ENCODE measurements around the gene DDX17. TPM values are rescaled to one million over a fixed set of nuclear protein-coding genes. Genes with fewer than 3 reads are reported as not detected.

Gene DDX17
- total RNA-seq, 1 experiment from 2014 or later, result 399 TPM

DNA sequence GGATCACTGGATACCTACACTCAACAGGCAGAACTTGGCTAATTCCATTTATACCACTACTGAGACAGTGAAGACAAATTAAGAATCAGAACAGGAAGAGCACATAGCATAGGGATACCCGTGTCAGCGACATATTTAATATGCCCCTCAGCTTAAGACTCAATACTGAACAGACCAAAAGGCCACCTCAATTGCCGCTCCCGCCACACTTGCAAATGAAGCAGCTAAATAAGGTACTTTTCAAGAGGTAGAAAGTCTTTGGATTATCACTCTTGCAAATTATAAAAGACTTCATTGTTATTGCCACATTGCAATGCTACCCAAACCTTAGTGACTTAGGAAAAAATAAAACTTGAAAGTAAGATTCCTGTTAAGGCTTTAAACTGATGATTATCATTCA is 3.1 kb downstream of the DDX17 start:
- Mint-ChIP-seq H3K27me3 (ENCODE audit: low read depth) (no peaks in the 10 kb centered on the region), H3K27ac (peak overlapping the region; percentile 96)

GRCh38 chr22:38501797-38502672 is 4.1 kb downstream of the DDX17 start:
- Mint-ChIP-seq H3K4me3 (peak overlapping the region; percentile 98), H3K9me3 (no peaks in the 10 kb centered on the region), H3K4me1 (peaks cover 34% of the 10 kb centered on the region), H3K27me3 (ENCODE audit: low read depth) (no peaks in the 10 kb centered on the region), H3K27ac (peak overlapping the region; percentile 79), H3K36me3 (peaks cover 81% of the 10 kb centered on the region)
- TF ChIP-seq, protein P1, sequence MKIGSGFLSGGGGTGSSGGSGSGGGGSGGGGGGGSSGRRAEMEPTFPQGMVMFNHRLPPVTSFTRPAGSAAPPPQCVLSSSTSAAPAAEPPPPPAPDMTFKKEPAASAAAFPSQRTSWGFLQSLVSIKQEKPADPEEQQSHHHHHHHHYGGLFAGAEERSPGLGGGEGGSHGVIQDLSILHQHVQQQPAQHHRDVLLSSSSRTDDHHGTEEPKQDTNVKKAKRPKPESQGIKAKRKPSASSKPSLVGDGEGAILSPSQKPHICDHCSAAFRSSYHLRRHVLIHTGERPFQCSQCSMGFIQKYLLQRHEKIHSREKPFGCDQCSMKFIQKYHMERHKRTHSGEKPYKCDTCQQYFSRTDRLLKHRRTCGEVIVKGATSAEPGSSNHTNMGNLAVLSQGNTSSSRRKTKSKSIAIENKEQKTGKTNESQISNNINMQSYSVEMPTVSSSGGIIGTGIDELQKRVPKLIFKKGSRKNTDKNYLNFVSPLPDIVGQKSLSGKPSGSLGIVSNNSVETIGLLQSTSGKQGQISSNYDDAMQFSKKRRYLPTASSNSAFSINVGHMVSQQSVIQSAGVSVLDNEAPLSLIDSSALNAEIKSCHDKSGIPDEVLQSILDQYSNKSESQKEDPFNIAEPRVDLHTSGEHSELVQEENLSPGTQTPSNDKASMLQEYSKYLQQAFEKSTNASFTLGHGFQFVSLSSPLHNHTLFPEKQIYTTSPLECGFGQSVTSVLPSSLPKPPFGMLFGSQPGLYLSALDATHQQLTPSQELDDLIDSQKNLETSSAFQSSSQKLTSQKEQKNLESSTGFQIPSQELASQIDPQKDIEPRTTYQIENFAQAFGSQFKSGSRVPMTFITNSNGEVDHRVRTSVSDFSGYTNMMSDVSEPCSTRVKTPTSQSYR (CRISPR knock-in tag; IDR thresholded peaks at IDR 0.05), result no peak
- TF ChIP-seq ATF1 (CRISPR knock-in tag; IDR thresholded peaks at IDR 0.05), result no peak
- no peak for TF ChIP-seq TCF7 (CRISPR knock-in tag; IDR thresholded peaks at IDR 0.05; ENCODE audit: low read depth)
- TF ChIP-seq IRF2 (CRISPR knock-in tag; IDR thresholded peaks at IDR 0.05; ENCODE audit: borderline replicate concordance, low read depth), result no peak
- no peak for TF ChIP-seq ZNF425 (CRISPR knock-in tag; conservative IDR thresholded peaks at IDR 0.05)
- no peak for TF ChIP-seq CBFB (CRISPR knock-in tag; IDR thresholded peaks at IDR 0.05; ENCODE audit: low read depth)
- TF ChIP-seq ZNF532 (CRISPR knock-in tag; IDR thresholded peaks at IDR 0.05; ENCODE audit: borderline replicate concordance), result no peak
- no peak for TF ChIP-seq ESRRA (CRISPR knock-in tag; IDR thresholded peaks at IDR 0.05; ENCODE audit: borderline replicate concordance)
- TF ChIP-seq, protein P2, sequence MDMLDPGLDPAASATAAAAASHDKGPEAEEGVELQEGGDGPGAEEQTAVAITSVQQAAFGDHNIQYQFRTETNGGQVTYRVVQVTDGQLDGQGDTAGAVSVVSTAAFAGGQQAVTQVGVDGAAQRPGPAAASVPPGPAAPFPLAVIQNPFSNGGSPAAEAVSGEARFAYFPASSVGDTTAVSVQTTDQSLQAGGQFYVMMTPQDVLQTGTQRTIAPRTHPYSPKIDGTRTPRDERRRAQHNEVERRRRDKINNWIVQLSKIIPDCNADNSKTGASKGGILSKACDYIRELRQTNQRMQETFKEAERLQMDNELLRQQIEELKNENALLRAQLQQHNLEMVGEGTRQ (CRISPR knock-in tag; IDR thresholded peaks at IDR 0.05), result no peak
- TF ChIP-seq ZNF263 (CRISPR knock-in tag; IDR thresholded peaks at IDR 0.05; ENCODE audit: low read depth), result no peak
- DNase-seq (ENCODE audit: low spot score) (no peak), ATAC-seq (no peak)
- ChIA-PET POLR2A (interaction anchor here (0.6 kb wide), 1 partner anchor 201 kb away, joined by 6 read pairs; no protein-coding TSS in a partner anchor), CTCF (interaction anchor here (0.6 kb wide), 1 partner anchor 1230 kb away, joined by 3 read pairs; no protein-coding TSS in a partner anchor)

More for the DNA sequence above, 3.1 kb downstream of the DDX17 start:
- Mint-ChIP-seq H3K36me3 (peaks cover 75% of the 10 kb centered on the region), H3K4me3 (peak overlapping the region; percentile 98), H3K4me1 (peaks cover 43% of the 10 kb centered on the region), H3K9me3 (no peaks in the 10 kb centered on the region)
- DNase-seq (ENCODE audit: low spot score) (no peak), ATAC-seq (no peak)
- ChIA-PET CTCF (no interaction called here), POLR2A (interaction anchor here (0.6 kb wide), 1 partner anchor 200 kb away, joined by 6 read pairs; no protein-coding TSS in a partner anchor)
- no peak for TF ChIP-seq ZNF138 (CRISPR knock-in tag; conservative IDR thresholded peaks at IDR 0.05)
- no peak for TF ChIP-seq TEAD4 (CRISPR knock-in tag; IDR thresholded peaks at IDR 0.05)
- no peak for TF ChIP-seq HMGA2 (CRISPR knock-in tag; IDR thresholded peaks at IDR 0.05)
- TF ChIP-seq NR2C2 (CRISPR knock-in tag; IDR thresholded peaks at IDR 0.05), result no peak

Measured in WTC11 (cell line).